PC-3 (cell line): ENCODE results near the gene UHMK1.

Source experiments
- EZH2phosphoT487 ChIP-seq: fragments of 300-600 bp; sonication (generic); IDR thresholded peaks from 2 replicates; pipeline ENCODE4 v1.6.1; 2018; ENCODE audit warnings: mild to moderate bottlenecking, antibody characterized with exemption, low read length, borderline replicate concordance
- TF ChIP-seq, protein P1 (sequence below): fragments of 300-600 bp; sonication (generic); conservative IDR thresholded peaks from 2 replicates; pipeline ENCODE4 v1.5.1; 2017; ENCODE audit warnings: antibody characterized with exemption, low read depth, mild to moderate bottlenecking, low read length

DNA sequence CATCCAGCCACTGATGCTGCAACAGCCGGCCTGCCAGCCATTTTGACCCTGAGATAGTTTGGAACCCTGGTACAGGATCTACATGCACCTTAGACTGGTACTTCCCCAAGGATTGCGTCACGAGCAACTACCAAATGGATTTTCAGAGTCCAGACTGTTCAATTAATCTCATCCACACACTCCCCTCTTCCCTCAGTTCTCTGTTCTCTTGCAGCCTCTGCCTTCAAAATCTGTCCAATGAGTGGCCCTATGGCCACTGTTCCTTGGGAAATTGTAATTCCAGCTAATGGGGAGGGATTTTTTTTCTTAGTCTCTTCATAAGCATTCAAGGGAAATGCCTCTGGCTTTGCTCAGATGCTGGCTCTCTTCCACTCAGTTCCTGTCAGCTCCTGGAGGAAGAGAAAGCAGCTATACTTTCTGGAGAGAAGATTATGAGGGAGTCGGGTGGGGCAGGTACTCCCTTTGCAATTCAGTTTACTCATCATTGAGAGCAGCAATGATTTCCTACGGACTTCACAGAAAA, 44.1 kb downstream of the UHMK1 start:
- no peak for TF ChIP-seq EZH2phosphoT487
- TF ChIP-seq, protein P1, sequence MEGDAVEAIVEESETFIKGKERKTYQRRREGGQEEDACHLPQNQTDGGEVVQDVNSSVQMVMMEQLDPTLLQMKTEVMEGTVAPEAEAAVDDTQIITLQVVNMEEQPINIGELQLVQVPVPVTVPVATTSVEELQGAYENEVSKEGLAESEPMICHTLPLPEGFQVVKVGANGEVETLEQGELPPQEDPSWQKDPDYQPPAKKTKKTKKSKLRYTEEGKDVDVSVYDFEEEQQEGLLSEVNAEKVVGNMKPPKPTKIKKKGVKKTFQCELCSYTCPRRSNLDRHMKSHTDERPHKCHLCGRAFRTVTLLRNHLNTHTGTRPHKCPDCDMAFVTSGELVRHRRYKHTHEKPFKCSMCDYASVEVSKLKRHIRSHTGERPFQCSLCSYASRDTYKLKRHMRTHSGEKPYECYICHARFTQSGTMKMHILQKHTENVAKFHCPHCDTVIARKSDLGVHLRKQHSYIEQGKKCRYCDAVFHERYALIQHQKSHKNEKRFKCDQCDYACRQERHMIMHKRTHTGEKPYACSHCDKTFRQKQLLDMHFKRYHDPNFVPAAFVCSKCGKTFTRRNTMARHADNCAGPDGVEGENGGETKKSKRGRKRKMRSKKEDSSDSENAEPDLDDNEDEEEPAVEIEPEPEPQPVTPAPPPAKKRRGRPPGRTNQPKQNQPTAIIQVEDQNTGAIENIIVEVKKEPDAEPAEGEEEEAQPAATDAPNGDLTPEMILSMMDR, result no peak
